ENCODE measurements around the gene CTIF.

The CTIF gene

GRCh38 chr18:48894799-48895346 is 356.0 kb downstream of the CTIF start:
- DNase-seq = no peak

- no peak for DNase-seq
These were observed 357.6 kb downstream of the CTIF start for GRCh38 chr18:48896326-48896874.

- peak; percentile 47 for DNase-seq
These were observed 358.2 kb downstream of the CTIF start for GRCh38 chr18:48896875-48897511.

- DNase-seq = no peak
These were observed 358.7 kb downstream of the CTIF start for GRCh38 chr18:48897531-48897930.

GRCh38 chr18:48898521-48898920 is 359.7 kb downstream of the CTIF start:
- DNase-seq = no peak

GRCh38 chr18:48899558-48900174 is 360.8 kb downstream of the CTIF start:
- no peak for DNase-seq

- no peak for DNase-seq
These were observed 361.6 kb downstream of the CTIF start for GRCh38 chr18:48900469-48900868.

- DNase-seq = no peak
These were observed 362.6 kb downstream of the CTIF start for GRCh38 chr18:48901145-48902022.

GRCh38 chr18:48902023-48902855 is 363.4 kb downstream of the CTIF start:
- DNase-seq = no peak

- no peak for DNase-seq
These were observed 364.2 kb downstream of the CTIF start for GRCh38 chr18:48902856-48903601.

- no peak for DNase-seq
These were observed 365.3 kb downstream of the CTIF start for GRCh38 chr18:48904091-48904490.

- DNase-seq = no peak
These were observed 366.1 kb downstream of the CTIF start for GRCh38 chr18:48904847-48905394.

GRCh38 chr18:48905513-48905912 is 366.7 kb downstream of the CTIF start:
- no peak for DNase-seq

- DNase-seq = no peak
These were observed 370.1 kb downstream of the CTIF start for GRCh38 chr18:48908916-48909315.

- peak; percentile 41 for DNase-seq
These were observed 370.9 kb downstream of the CTIF start for GRCh38 chr18:48909721-48910120.

GRCh38 chr18:48910972-48911545 is 372.2 kb downstream of the CTIF start:
- no peak for DNase-seq
